GM12801 (cell line): ENCODE results near the gene AIRE.

Source experiments
- CTCF ChIP-seq: IDR thresholded peaks from one replicate; pipeline ENCODE4 v1.5.1; 2011; ENCODE audit warnings: control low read depth; ENCODE audit not compliant: insufficient read length; ENCODE audit errors: extremely low read depth

The AIRE gene

DNA sequence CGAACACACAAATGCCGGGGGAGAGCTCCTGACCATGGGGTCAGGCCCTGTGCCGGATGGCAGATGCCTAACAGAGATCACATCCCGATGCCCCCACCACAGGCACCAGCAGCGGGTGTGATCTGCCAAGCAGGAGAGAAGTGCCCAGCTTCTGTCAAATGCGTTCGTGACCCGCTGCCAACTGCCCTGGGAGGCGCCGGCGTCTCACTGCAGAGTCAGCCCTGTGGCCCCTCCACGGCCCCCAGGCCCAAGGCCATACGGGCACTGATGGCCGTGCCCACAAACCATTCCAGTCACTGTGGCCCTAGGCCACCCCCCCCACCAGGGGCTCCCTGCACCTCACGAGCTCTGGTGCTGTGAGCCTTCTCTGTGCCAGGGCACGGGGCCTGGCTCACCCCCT lies 45.5 kb downstream of the AIRE start:
- no peak for TF ChIP-seq CTCF

- TF ChIP-seq CTCF, result no peak
These were observed 46.1 kb downstream of the AIRE start for GRCh38 chr21:44331650-44332307.

DNA sequence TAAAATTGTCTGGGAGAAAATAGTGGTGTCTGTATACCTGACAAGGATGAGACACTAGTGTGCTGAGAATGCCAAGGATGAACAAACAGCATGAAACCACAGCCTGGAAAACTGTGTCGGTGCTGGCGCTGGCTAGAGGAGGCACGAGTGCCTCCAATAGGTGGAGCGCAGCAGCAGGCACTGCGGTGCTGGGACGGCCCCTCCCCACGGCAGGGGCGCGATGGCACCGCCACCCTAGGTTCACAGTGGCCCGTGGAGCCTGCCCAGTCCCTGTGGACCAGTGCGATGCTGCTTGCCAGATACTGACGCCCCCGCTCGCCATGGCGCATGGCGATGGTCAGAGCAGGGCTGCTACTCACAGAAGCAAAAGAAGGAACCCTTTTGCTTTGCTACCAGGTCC lies 46.7 kb downstream of the AIRE start:
- no peak for TF ChIP-seq CTCF

- TF ChIP-seq CTCF, result no peak
These were observed 47.3 kb downstream of the AIRE start for GRCh38 chr21:44332965-44333364.

DNA sequence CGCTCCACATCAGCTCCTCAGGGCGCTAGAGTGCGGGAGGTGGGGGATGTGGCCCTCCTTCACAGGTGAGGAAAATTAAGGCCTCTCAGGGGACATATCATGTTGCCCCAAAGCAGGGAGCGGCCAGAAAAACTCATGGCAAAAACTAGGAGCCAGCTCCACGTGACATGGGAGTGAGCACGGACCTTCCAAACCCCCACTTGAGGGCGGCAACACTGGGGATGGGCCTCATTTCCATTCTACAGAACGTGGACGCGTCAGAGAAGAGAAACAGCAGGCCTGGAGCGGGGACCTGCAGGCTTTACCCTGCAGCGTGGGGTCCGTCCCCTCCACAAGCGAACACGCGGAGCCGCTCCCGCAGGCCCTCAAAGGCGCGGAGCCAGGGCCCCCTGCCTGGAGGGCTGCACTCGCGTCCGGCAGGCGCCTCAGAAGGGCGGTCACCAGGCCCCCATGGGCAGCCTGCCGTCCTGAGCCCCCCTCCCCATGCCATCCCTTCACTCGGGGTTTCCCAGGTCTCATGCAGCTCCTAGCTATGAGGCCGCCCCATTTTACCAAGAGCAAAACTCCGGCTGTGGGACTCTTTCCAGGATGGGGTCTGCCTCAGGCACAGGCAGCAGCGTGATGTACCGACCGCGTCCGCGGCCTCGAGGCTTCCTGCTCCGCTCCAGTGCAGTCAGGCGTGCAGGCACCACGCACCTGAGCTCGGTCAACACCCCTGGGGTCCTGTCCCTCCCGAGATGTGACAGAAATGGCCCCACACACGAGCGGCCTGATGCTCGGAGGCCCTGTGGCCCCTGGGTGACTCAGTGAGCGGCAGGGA lies 48.0 kb downstream of the AIRE start:
- TF ChIP-seq CTCF, result no peak

DNA sequence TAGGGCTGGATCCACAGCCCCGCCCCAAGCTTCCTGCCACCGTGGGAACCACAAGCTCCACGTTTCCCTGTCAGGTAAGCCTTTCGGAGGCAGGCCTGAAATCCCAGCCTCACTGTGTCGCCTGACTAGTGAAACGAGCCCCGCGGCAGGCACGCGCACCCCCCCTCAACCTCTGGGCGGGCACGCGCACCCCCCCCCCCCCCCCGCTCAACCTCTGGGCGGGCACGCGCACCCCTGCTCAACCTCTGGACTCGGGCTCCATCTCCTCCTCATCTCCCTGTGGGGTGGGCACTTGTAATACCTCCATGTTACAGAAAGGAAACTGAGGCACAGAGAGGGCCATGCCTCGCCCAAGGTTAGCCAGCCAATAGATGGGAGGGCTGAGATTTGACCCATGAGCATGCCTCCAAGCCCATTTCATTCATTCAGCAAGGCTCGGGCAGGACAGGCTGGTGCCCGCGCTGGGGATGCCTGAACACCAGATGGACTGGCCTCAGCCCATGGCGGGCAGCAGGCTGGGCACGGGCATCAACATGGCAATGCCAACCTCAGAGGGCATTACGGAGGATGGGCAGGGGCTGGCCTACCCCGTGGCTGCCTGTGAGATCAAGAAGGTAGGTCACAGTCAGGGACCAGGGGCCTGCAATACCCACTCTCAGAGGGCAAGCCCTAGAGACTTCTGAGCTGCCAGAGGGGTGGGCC lies 48.8 kb downstream of the AIRE start:
- TF ChIP-seq CTCF, result no peak

DNA sequence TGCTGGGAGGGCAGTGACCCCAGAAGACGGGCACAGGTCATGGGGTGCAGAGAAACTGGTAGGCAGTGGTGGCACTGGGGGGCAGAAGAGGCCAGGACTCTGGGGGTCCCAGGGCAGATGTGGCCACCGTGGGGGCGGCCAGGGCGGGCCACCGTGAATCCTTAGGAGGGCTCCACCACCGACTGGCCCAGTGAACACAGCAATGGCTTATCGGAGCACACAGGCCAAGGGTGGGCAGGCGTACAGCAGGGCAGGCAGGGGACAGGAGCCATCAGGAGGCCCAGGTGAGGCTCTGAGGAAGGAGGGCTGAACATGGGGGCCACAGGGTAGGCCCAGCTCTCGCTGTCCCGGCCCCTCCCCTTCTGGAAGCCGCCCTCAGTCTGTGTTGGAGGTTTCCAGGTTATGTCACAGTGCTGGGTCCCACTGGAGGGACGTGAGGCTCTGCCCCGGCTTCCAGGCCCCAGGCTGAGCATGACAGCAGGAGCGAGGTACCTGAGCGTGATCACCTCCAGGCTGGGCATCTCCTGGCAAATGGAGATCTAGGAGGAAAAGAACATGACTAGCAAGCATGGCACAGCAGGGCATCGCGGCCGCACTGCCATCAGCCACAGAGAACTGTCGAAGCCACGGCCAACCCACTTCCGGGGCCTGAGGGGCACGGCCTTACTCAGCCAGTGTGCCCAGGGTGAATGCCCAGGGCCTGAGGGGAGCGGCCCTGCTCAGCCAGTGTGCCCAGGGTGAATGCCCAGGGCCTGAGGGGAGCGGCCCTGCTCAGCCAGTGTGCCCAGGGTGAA lies 49.8 kb downstream of the AIRE start:
- TF ChIP-seq CTCF, result no peak
